ENCODE results near the gene PLGRKT.
"Not testable (repeated sequence)": the region's sequence is repeated elsewhere in the genome, so short reads cannot be mapped to it uniquely, and the experiment has no call there.

The PLGRKT gene, protein sequence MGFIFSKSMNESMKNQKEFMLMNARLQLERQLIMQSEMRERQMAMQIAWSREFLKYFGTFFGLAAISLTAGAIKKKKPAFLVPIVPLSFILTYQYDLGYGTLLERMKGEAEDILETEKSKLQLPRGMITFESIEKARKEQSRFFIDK

DNA sequence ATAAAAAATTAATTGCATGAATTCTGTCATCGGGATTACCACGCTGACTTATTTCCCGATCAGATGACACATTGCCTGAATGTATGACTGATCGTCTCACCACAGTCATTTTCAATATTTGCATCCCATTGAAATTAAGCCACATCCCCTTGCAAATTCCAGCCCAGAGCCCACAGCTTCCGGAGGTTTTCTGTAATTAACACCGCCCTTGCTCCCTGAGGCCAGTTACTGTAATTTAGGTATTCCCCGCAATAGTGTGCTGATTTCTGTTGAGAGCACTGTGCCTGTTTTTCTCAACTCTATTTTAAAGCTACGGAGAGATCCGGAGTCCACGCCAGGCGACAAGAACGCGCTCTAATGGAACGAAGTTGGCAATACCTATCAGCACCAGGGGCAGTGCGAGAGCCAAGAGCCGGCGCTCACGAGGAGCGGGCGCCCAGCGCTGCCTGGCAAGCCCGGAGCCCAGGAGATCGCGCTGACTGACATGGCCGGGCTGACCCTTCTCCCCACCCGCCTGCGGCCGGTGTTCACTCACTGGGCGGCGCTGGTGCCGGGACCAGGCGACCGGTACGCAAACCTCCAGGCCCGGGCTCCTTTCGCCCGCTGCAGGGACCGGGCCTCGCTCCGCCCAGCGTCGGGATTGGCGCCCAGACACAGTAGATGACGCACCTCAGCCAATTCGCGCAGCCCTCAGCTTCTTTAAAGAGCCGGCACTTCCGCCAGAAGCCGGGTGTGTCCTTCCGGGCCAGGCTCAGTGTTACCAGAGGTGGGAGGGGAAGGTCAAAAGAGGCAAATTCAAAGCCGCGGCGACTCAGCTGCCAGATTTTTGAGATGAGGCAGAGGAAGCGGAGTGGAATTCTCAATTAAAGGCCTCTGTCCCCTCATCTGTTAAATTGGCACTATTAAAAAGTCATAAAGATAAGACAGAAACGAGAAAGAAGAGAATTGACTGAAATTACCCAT lies at the start of gene PLGRKT:
PLGRKT (minus strand) TSS at position 672 of the 963 bp plus-strand sequence. CDS start 5,948 bp downstream, outside the sequence.
- DNase-seq (ENCODE audit: low spot score): peak; percentile 48

DNA sequence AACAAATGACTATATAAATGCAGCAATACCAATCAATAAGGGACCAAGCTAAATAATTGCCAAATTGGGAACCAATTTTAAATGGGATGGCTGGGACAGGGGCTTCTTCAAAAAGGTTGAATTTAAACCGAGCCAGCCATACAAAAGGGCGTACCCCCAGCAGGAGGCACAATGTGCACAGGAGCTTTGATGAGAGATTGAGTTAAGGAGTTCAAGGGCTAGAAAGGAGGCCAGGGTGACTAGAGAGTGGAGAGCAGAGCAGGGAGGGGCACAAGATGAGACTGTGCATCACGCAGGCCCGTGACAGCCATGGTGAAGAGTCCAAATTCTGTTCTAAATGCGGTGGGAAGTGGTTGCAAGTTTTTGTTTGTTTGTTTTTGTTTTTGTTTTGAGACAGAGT lies 49.3 kb upstream of the PLGRKT start:
- no peak for DNase-seq (ENCODE audit: low spot score)

DNA sequence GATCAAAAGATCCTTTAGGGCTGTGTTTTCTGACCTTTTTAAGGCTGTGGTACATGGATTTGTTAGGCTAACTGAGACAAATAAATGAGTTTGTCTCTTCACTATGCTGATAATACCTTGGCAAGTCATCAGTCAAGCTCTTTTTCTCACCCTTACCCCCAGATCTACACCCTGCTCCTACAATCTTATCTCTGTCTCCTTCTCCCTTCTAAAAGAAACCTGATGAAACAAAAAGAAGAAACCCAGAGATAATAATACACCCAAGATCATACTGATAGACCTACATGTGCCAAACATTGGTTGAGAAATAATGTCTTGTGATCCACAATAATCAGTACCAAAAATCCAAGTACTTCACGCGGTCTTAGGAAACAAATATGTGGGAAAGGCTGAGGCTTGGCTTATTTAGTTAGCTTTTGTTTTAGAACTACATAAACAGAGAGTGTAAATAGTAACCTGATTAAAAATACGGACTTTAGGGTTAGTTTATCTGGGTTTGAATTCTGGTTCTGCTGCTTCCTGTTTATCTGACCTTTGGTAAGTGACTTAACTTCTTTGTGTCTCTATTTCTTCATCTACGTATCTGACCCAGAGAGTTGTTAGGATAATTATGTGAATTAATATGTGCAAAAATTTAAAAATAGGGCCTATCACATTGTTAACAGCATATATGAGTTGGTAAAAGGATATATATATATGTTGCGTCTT lies 47.8 kb upstream of the PLGRKT start:
- no peak for DNase-seq (ENCODE audit: low spot score)

DNA sequence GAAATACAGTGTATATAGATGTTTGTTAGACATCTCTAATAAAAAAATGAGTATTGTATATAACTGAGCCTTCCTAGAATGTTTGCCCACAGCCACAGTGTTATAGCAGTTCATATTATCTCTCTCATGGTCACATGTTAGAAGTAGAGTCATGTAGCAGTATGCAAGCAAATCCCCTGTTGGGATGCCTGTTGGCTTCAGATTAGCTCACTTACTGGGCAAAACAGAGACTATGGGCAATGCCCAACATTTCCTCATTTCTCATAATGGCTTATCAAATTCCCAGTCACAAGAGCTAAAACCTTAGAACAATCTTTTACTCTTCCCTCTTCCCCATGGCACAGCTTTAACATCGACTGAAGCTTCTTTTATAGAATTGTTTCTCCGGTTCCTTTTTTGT lies 45.6 kb upstream of the PLGRKT start:
- DNase-seq (ENCODE audit: low spot score): no peak

DNA sequence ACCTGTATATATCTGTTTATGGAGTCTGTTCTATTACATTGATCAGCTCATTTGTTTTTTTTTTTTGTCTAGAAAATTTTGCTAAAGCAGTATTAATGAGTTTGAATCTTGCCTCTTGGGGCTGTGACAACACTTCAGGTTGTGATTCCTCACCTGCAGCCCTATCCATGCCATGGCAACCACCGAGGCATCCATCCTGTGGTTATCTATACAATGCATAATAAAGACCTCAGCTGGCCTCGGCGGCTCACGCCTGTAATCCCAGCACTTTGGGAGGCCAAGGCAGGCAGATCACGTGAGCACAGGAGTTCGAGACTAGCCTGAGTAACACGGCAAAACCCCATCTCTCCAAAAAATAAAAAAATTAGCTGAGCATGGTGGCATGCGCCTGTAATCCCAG lies 44.5 kb upstream of the PLGRKT start:
- DNase-seq (ENCODE audit: low spot score): no peak

DNA sequence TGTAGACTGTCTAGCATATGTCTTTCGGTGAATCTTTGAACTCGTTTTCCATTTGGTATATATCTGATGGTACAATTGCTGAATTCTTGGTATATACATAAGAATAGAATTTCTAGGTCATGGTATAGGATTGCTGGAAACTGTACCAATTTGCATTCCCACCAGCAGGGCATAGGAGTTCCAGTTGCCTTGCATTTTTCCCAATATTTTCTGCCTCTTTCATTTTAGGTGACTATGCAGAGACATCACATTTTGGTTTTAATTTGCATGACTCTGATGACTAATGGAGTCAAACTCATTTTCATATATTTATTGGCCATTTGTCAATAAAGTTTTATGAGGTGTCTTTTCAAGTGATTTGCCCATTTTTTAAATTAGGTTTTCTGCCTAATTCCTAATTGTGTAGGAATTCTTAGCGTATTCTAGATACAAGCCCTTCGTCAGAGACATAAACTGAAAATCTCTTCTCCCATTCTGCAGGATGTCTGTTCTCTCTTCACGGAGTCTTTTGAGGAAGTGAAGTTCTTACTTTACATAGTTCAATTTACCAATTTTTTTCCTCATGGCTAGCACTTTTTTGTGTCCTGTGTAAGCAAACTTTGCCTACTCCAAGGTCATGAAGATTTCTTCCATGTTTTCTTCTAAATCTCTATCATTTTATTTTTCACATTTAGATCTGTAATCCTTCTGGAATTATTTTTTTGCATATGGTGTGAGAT lies 43.8 kb upstream of the PLGRKT start:
- DNase-seq (ENCODE audit: low spot score): no peak

DNA sequence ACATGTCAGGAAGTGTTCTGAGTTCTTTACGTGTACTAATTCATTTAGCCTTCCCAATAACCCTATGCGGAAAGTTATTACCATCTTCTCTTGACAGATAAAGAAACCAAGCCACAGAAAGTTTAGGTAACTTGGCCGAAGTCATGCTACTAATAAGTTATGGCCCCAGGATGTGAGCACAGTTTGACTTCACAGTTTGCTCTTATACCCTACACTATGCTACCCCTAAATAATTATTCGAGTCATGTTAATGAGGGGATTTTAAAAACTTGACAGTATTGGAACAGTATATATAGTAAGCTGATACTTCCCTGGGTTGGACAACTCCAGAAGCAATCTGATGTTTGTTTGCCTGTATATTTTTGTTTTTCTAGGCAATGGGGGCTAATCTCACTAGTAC lies 43.2 kb upstream of the PLGRKT start:
- DNase-seq (ENCODE audit: low spot score): no peak

DNA sequence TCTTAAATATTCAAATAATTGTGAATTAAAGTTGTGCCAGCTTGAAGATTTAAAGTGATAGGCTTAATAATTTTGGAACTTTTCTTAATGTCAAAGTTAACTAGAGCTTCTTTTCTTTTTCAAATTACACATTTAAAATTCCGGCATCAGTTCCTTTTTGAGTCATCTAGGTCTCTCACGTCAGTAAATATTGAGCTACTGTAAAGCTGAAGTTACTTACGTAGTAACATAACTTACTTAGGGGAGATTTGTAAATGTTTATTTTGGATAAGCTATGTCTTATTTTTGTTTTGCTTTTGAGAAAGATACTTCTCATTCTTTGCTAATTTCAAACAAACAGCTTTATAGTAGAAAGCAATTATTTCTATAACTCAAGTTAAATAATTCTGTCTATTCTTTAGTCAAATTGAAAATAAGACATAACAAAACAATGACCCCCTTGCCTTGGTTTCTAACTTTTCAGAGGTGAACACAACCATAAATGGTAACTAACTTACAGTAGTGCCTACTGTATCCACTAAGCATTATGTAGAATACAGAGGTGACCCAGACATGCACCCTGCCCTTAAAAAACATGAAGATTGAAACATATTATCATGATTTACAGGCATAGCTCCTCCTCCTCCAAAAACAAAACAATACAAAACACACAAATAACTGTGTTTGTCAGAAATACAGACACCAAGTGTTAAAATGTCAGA lies 42.4 kb upstream of the PLGRKT start:
- DNase-seq (ENCODE audit: low spot score): no peak

DNA sequence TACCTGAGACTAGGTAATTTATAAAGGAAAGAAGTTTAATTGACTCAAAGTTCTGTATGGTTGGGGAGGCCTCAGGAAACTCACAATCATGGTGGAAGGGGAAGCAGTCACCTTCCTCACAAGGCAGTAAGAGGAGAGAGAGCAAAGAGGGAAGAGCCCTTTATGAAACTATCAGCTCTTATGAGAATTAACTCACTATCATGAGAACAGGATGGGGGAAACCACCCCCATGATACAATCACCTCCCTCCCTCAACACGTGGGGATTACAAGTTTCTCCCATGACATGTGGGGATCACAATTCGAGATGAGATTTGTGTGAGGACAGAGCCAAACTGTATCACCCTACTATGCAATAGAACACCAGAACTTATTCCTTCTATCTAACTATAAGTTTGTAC lies 40.5 kb upstream of the PLGRKT start:
- no peak for DNase-seq (ENCODE audit: low spot score)

DNA sequence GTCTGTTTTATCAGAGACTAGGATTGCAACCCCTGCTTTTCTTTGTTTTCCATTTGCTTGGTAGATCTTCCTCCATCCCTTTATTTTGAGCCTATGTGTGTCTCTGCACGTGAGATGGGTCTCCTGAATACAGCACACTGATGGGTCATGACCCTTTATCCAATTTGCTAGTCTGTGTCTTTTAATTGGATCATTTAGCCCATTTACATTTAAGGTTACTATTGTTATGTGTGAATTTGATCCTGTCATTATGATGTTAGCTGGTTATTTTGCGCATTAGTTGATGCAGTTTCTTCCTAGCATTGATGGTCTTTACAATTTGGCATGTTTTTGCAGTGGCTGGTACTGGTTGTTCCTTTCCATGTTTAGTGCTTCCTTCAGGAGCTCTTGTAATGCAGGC lies 37.9 kb upstream of the PLGRKT start:
- DNase-seq (ENCODE audit: low spot score): not testable (repeated sequence)

DNA sequence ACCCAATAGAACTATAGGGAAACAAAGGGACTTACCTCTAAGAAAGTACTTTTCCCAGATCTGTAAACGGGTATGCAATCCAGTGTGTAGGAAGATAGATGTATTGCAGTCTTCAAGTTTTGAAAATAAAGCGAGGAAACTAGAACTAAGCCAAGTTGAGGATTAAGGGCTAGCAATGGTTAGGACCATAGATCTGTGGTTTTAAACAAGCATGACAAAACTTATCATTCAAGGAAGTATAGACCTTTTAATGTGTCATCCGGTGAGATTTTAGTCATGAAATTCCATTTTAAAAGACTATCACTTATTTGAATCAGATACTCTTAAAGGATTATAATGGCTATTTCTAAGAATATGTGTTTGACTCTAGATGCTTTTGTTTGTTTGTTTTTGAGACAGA lies 33.1 kb upstream of the PLGRKT start:
- DNase-seq (ENCODE audit: low spot score): no peak

DNA sequence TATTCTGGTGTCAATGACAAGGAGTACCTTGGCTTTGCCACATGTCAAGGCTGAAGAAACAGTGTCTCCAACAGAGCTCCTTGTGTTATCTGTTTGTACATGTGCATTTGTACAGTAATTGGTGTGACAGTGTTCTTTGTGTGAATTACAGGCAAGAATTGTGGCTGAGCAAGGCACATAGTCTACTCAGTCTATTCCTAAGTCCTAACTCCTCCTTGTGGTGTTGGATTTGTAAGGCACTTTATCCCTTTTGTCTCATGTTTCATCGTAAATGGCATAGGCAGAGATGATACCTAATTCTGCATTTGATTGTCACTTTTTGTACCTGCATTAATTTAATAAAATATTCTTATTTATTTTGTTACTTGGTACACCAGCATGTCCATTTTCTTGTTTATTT lies 32.4 kb upstream of the PLGRKT start:
- no peak for DNase-seq (ENCODE audit: low spot score)

GRCh38 chr9:5468850-5469249 lies 31.1 kb upstream of the PLGRKT start:
- DNase-seq (ENCODE audit: low spot score): no peak

DNA sequence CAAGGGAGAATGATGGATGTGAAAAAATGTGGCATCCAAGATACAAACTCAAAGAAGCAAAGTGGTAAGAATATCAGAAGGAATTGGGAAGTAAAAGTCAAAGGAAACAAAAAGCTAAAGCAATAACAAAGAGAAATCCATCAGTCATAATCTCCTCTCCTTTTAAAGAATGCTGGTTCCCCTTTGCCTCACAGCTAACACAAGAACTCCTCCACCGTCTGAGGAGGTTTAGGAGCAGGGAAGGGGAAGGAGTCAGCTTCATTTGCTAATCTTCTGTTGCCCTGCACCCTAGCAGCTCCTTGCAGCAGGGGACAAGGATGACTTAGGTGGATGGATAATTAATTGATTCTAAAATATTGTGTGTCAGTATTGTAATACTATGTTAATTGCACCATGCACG lies 29.0 kb upstream of the PLGRKT start:
- no peak for DNase-seq (ENCODE audit: low spot score)

DNA sequence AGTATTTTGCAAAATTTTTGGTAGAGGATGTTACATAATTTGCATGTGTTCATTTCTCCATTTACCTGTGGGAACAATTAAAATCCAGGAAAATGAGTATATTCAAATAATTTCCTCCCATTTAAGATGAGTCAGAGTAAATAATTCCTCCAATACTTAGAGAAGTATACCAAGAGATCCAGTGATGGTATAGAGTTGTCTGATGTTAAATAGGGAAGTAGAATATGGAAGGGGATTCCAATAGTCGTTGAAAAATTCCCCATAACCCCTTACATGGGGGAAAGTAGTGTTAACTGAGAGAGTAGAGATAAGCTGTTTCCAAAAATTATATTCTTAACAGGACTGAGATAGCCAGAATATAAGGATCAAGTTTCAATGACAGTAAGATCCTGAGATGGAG lies 28.3 kb upstream of the PLGRKT start:
- DNase-seq (ENCODE audit: low spot score): no peak

DNA sequence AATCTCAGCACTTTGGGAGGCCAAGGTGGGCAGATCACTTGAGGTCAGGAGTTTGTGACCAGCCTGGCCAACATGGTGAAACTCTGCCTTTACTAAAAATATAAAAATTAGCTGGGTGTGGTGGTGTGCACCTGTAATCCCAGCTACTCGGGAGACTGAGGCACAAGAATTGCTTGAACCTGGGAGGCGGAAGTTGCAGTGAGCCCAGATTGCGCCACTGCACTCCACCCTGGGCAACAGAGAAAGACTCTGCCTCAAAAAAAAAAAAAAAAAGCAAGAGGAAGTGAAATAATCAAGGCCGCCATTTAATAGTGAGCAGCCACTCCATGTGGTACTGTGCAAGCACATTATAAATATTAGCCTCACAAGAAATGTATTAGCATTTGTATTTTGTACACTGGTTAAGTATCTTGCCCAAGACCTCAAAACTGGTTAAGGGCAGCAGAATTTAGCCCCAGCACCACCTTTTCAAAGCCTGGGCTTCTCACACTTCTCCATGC lies 27.2 kb upstream of the PLGRKT start:
- not testable (repeated sequence) for DNase-seq (ENCODE audit: low spot score)

GRCh38 chr9:5460157-5460556 lies 22.4 kb upstream of the PLGRKT start:
- DNase-seq (ENCODE audit: low spot score): no peak

DNA sequence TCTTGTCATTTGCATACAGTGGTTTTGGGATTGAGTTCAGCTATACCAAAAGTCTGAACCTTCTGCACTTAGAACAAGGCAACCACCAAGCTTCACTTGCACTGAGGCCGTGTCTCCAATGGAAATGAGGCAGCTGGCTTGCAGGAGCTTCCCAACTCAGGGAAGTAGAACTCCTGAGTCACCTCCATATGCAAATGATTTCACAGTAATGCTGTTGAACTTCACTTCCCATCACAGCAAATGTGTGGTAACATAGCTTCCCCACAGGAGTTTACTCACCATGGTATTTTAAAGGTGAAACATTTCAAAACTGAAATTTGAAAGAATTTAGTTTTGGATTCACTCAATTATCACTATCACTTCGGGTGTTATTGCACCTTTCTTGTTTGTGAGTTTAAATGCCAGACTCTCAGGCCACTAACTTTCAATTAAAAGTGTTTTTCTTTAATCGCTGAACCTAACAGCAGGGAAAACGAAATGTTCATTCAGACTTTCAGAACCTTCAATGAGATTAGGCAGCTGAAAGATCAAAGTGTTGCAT lies 21.6 kb upstream of the PLGRKT start:
- no peak for DNase-seq (ENCODE audit: low spot score)

DNA sequence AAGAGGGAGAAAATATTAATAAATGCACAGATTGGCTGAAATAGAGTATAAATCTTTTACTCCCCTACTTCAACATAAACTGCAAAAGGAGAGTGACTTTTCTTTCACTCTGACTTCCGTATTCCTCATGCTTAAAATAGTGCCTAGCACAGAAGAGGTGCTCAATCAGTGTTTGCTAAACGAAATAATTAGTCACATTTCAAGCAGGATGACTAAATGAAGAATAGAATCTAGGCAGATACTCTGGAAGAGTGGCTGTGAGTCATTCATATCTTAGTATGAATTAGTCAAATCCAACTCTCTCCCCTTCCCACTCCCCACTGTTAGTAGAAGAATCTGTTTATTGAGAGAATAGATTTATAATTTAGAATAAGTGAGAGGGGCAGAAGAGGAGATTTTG lies 17.5 kb upstream of the PLGRKT start:
- no peak for DNase-seq (ENCODE audit: low spot score)

GRCh38 chr9:5453673-5454072 lies 15.9 kb upstream of the PLGRKT start:
- no peak for DNase-seq (ENCODE audit: low spot score)

DNA sequence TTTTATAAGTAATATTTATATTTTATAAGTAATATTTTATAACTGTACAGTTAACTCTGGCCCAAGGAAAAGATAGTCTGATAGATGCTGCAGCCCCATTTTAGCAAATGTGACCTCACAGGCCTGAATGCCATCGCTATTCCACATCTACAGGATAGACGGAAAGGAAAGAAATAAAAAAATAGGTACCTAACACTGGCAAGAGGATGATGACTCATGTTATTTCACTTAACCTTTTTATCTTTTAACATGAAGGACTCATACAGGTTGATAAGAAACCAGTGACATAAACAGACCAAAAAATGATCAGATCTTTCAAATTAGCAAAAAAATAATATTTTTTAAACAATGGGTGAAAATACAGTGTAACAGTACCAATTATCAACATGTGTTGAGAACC lies 15.3 kb upstream of the PLGRKT start:
- DNase-seq (ENCODE audit: low spot score): no peak

All from COLO829 (cell line).